Sciatic nerve (tissue), 2 donors: ENCODE results near the gene SART3. TPM values are rescaled to one million over a fixed set of nuclear protein-coding genes. Genes with fewer than 3 reads are reported as not detected.
A peak's percentile ranks its signal among the peaks of the same experiment; 100 is the strongest.
"Not testable (repeated sequence)": the region's sequence is repeated elsewhere in the genome, so short reads cannot be mapped to it uniquely, and the experiment has no call there.

ENCODE experiments used
- ATAC-seq: fragments of 200-7000 bp; cut with Tn5 transposase; one replicate; pipeline ENCODE4 v1.9.1; 2020; ENCODE audit warnings: mild to moderate bottlenecking, moderate library complexity
- DNase-seq: peaks from one replicate; pipeline ENCODE4 v3.0.0-alpha.2; 2020; ENCODE audit warnings: low spot score
- intact Hi-C: fragments of 100-400 bp; cut with DNase I; formaldehyde crosslinking; loops from one replicate; pipeline ENCODE4 v1.14.2; 2022
- total RNA-seq: library from RNA; stranded (reverse); fragmentation: NEBNext Ultra II Directional; extraction: Animal tissue kit (Norgen Biotek cat#: 25700); gene quantifications from one replicate; pipeline ENCODE4 v1.2.1, GENCODE V29; 2021
- donor health status: DM: no; HTN: no; CAD: no.
- donor health status: DM: no; HTN: no; CAD: no.

The SART3 gene
- total RNA-seq, 1 donor from 2014 or later: 56.4 TPM

- ATAC-seq (no peak), DNase-seq (no peak)
- intact Hi-C loops: no loop called here
Measured at GRCh38 chr12:108568338-108569154, 7.6 kb upstream of the SART3 start.

- no peak for DNase-seq
- intact Hi-C loops: no loop called here
- no peak for ATAC-seq
Measured at GRCh38 chr12:108567406-108568337, 6.7 kb upstream of the SART3 start.

GRCh38 chr12:108566452-108566851 is 5.5 kb upstream of the SART3 start:
- DNase-seq (no peak), ATAC-seq (no peak)
- intact Hi-C loops: no loop called here

GRCh38 chr12:108565976-108566375 is 5.0 kb upstream of the SART3 start:
- ATAC-seq (no peak), DNase-seq (no peak)
- intact Hi-C loops: no loop called here

GRCh38 chr12:108565146-108565545 is 4.2 kb upstream of the SART3 start:
- intact Hi-C loops: no loop called here
- ATAC-seq (no peak), DNase-seq (no peak)

GRCh38 chr12:108564724-108565123 is 3.8 kb upstream of the SART3 start:
- intact Hi-C loops: no loop called here
- no peak for DNase-seq
- no peak for ATAC-seq

GRCh38 chr12:108563804-108564151 is 2.8 kb upstream of the SART3 start:
- ATAC-seq: no peak
- intact Hi-C loops: no loop called here
- no peak for DNase-seq

GRCh38 chr12:108563136-108563803 is 2.3 kb upstream of the SART3 start:
- intact Hi-C loops: no loop called here
- peak; percentile 89 for DNase-seq
- ATAC-seq: peak; percentile 66

GRCh38 chr12:108562348-108563135 is 1.6 kb upstream of the SART3 start, which contains the start of gene ISCU:
TSS of gene ISCU (plus strand) at chr12:108562596. CDS start at chr12:108562623, 27 bp downstream.
- DNase-seq (peak; percentile 100), ATAC-seq (peak; percentile 96)
- intact Hi-C loops: no loop called here

GRCh38 chr12:108561852-108562347 is 927 bp upstream of the SART3 start:
- intact Hi-C loops: no loop called here
- peak; percentile 11 for ATAC-seq

GRCh38 chr12:108560321-108560721 is 652 bp downstream of the SART3 start:
- intact Hi-C loops: no loop called here
- DNase-seq: no peak
- ATAC-seq: no peak

More at GRCh38 chr12:108561852-108562347, 927 bp upstream of the SART3 start:
- DNase-seq: no peak

GRCh38 chr12:108559748-108560147 is 1.2 kb downstream of the SART3 start:
- intact Hi-C loops: no loop called here
- ATAC-seq (no peak), DNase-seq (no peak)

GRCh38 chr12:108559007-108559655 is 1.8 kb downstream of the SART3 start:
- ATAC-seq (no peak), DNase-seq (no peak)
- intact Hi-C loops: no loop called here

GRCh38 chr12:108555383-108555782 is 5.6 kb downstream of the SART3 start:
- intact Hi-C loops, ATAC-seq, DNase-seq: not testable (repeated sequence)

- ATAC-seq (no peak), DNase-seq (no peak)
- intact Hi-C loops: no loop called here
Measured at GRCh38 chr12:108553799-108554198, 7.2 kb downstream of the SART3 start.

- intact Hi-C loops: no loop called here
- ATAC-seq (no peak), DNase-seq (no peak)
Measured at GRCh38 chr12:108551535-108551934, 9.4 kb downstream of the SART3 start.

- intact Hi-C loops: no loop called here
- DNase-seq: no peak
- no peak for ATAC-seq
Measured at GRCh38 chr12:108548954-108549521, 11.9 kb downstream of the SART3 start.

GRCh38 chr12:108547686-108548085 is 13.3 kb downstream of the SART3 start:
- DNase-seq (peak; percentile 33), ATAC-seq (no peak)
- intact Hi-C loops: no loop called here
